Measurements from ENCODE around the gene WDR35.

GRCh38 chr2:19911808-19912509, 77.9 kb downstream of the WDR35 start:
- TF ChIP-seq CTCF (IDR thresholded peaks at IDR 0.05; ENCODE audit: low read depth, low read length) (no peak), EZH2phosphoT487 (IDR thresholded peaks at IDR 0.05; ENCODE audit: low read depth) (no peak)
